Glomerular endothelial cell (primary cell): ENCODE results near the gene SIK1. TPM values are rescaled to one million over a fixed set of nuclear protein-coding genes. Genes with fewer than 3 reads are reported as not detected.
"Not testable (repeated sequence)": the region's sequence is repeated elsewhere in the genome, so short reads cannot be mapped to it uniquely, and the experiment has no call there.

Experiments used
- DNase-seq: peaks from one replicate; pipeline ENCODE4 v3.0.0-alpha.2; 2011; ENCODE audit warnings: low read depth, low spot score; ENCODE audit errors: extremely low read depth
- total RNA-seq: library from RNA; depleted of rRNA; stranded (reverse); fragments of >200 nt; gene quantifications from 2 replicates; pipeline ENCODE4 v1.2.3, GENCODE V29; 2015

SIK1 gene
- 0.34 and 14.8 TPM in 2 replicates for total RNA-seq

GRCh38 chr21:43426404-43427241 is at the start of gene SIK1:
TSS of gene SIK1 (minus strand) at chr21:43427131. CDS start at chr21:43426178, 953 bp downstream.
- not testable (repeated sequence) for DNase-seq

DNA sequence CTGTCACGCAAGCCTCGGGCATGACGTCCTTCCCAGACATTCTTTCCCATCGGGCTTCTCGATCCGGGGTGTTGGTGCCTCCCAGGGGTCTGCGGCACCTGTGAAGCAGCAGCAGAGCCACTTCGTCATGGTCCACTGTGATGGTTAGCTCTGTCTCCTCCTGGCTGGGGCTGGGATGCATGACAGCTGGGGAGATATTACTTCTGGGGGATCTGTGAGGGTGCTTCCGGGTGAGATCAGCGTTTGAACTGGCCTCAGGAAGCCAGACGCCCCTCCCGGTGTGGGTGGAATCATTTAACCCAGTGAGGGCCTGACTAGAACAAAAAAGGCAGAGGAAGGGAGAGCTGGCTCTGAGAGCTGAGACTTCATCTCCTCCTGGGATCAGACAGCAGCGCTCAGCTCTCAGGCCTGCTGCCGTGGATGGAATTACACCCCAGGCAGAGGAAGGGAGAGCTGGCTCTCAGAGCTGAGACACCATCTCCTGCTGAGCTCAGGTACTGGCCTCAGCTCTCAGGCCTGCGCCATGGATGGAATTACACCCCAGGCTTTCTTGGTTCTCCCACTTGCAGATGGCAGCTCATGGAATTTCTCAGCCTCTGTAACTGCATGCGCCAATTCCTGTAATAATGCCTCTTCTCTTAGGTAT is 44.8 kb upstream of the SIK1 start:
- DNase-seq = not testable (repeated sequence)

- DNase-seq = not testable (repeated sequence)
These were observed 43.0 kb upstream of the SIK1 start for GRCh38 chr21:43469719-43470458.

DNA sequence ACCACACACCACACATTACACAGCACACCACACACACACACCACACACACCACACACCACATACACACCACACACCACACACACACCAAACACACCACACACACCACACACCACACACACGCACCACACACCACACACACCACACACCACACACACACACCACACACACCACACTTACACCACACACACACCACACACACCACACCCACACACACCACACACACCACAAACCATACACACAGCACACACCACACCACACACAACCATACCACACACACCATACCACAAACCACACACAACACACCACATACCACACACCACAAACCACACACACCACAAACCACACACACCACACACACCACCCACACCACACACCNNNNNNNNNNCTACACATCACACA is 40.9 kb upstream of the SIK1 start:
- DNase-seq = no peak

GRCh38 chr21:43465159-43465558 is 38.2 kb upstream of the SIK1 start:
- not testable (repeated sequence) for DNase-seq

GRCh38 chr21:43463498-43464261 is 36.7 kb upstream of the SIK1 start:
- DNase-seq = not testable (repeated sequence)

GRCh38 chr21:43462932-43463331 is 36.0 kb upstream of the SIK1 start:
- not testable (repeated sequence) for DNase-seq

- DNase-seq = not testable (repeated sequence)
These were observed 33.5 kb upstream of the SIK1 start for GRCh38 chr21:43460475-43460874.

DNA sequence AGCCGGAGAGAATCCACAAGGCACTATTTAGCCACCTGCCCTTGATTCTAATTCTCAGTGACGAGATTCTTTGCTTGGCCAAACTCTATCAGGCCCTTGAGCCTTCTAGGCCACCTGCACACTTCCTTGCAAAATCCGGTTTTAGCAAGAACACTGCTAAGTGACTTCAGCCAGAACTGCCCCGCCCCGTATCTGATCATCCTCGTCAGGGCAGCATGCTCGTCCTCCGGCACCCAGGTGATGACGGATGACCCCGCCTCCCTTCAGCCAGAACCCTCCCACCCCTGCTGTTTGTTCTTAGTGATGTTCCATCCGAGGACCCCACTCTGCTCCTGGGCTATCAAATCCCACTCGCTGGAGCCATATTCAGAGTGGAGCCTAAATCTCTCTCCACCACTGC is 32.1 kb upstream of the SIK1 start:
- not testable (repeated sequence) for DNase-seq

DNA sequence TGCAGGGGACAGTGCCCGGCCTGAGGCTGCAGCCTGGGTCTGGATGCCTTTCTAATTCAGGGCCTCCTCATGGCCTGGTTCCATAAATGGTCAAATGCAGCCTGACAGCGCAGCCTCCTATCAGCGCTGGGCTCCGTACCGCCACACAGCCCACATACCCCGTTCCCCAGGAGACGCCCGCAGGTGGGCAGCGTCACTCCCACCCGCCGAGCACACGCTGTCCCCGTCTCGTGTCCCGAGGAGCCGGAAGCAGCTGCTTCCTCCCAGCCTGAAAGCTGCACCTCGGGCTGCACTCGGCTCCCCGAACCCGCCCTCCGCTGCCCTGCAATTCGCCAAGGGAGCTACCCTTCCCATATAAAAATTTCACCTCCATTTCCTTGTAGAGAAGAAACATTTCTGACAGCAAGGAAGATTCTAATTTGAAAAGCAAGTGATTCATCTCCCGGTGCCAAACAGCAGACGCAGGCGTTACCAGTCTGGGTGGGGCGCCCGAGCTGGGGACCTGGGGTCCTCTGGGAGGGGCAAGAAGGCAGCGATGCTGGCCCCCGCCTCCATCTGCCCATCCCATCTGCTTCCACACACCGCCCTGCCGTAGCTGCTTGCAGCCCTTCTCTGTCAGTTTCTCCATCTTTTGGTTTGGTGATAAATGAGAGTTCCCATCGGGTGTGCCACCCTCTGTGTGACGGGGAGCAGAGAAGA is 29.8 kb upstream of the SIK1 start:
- not testable (repeated sequence) for DNase-seq

GRCh38 chr21:43455717-43456116 is 28.8 kb upstream of the SIK1 start:
- DNase-seq = not testable (repeated sequence)

- DNase-seq = not testable (repeated sequence)
These were observed 27.2 kb upstream of the SIK1 start for GRCh38 chr21:43454176-43454575.

GRCh38 chr21:43451850-43452249 is 24.9 kb upstream of the SIK1 start:
- not testable (repeated sequence) for DNase-seq

- not testable (repeated sequence) for DNase-seq
These were observed 23.4 kb upstream of the SIK1 start for GRCh38 chr21:43450287-43450686.

DNA sequence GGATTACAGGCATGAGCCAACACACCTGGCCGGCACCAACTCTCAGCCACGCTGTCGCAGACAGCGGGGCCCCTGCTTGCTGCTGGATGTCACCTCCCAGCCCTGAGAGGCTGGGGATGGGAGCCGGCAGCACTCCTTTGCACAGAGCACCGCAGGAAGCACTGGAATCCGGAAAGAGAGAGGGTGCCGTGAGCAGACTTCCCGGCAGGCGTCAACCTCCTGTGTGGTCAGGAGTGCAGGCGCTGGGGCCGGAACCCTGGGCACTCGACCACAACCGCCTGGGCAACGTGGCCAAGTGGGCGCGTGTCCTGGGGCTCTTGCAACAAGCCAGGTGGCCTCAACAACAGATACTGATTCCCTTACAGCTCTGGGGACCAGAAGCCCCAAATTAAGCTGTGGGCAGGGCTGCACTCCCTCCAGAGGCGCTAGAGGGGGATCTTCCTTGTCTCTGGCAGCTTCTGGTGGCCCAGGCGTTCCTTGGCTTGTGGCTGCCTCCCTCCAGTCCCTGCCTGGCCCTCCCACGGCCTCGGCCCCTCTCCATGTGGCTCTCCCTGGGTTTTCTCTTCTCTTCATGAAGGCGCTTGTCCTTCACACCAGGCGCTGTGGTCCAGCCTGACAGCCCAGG is 20.5 kb upstream of the SIK1 start:
- not testable (repeated sequence) for DNase-seq

GRCh38 chr21:43446277-43446932 is 19.5 kb upstream of the SIK1 start:
- DNase-seq = not testable (repeated sequence)

DNA sequence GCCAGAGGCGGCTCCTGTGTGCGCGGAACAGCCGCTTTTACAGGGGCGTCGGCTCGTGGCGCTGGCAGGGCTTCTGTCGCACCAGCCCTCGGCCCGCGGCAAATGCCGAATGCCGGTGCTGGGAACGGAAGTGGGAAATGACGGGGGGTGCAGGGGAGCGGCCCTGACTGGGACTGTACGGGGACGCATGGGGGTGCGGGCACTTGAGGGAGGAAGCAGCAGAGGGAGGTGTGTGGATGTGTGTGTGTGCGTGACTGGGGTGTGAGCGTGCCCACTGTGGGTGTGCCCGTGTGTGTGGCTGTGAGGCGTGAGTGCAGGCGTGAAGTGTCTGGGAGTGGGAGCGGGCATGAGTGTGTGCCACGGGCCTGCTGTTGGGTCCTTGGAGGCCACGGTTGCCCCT is 17.6 kb upstream of the SIK1 start:
- DNase-seq = not testable (repeated sequence)

DNA sequence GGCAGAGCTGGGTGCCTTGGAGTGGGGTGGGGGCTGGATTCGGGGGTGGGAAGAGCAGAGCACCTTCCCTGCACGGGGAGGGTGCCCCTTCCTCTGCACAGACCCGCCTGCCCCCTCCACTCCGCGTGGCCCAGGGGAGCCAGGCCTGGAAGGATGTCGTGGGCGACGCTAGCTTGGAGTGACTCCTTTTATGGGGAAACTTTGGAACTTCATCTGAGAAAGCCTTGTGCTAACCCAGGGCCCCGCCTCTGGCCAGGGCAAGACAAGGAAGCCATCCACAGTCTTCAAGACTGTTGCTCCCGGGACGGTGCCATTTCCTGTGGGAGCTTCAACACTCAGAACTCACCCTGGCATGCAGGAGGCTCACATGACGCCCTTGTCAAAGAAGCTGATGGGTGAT is 15.6 kb upstream of the SIK1 start:
- DNase-seq = not testable (repeated sequence)
